Esophagus squamous epithelium (tissue), 5 donors: Measurements from ENCODE around the gene MAP4K4. TPM values are rescaled to one million over a fixed set of nuclear protein-coding genes. Genes with fewer than 3 reads are reported as not detected.

Source experiments
- DNase-seq: peaks from one replicate; lab custom pipeline; 2025; lab: John Stamatoyannopoulos, UW
- H3K27ac ChIP-seq, 4 donors: fragments of 200-600 bp; sonication (generic); one replicate each; pipeline ENCODE4 v1.5.1; 2016 to 2019; ENCODE audit warnings: mild to moderate bottlenecking in 1 of 4
- H3K27me3 ChIP-seq, 4 donors: fragments of 200-600 bp; sonication (generic); 1 replicate in 3 of 4; 2 replicates in 1 of 4; pipeline versions ENCODE4 v1.5.1 to v1.6.0; 2017 to 2021; ENCODE audit warnings: antibody characterized with exemption in 1 of 4
- H3K36me3 ChIP-seq, 3 donors: fragments of 200-600 bp; sonication (generic); one replicate each; pipeline ENCODE4 v1.5.1; 2016 to 2019
- H3K4me1 ChIP-seq, 3 donors: fragments of 200-600 bp; sonication (generic); one replicate each; pipeline ENCODE4 v1.5.1; 2017 to 2019
- H3K4me3 ChIP-seq, 4 donors: fragments of 200-600 bp; sonication (generic); 1 replicate in 3 of 4; 2 replicates in 1 of 4; pipeline ENCODE4 v1.5.1; 2016 to 2019; ENCODE audit warnings: mild to moderate bottlenecking in 2 of 4, moderate library complexity in 1 of 4
- H3K9me3 ChIP-seq, 3 donors: fragments of 200-600 bp; sonication (generic); one replicate each; pipeline ENCODE4 v1.5.1; 2016 to 2019
- CTCF ChIP-seq, 6 experiments: fragments of 450-650 bp in 4 of 6; fragments of 200-600 bp in 2 of 6; sonication (generic) in 2 of 6; IDR thresholded peaks; one replicate each; pipeline ENCODE4 v1.5.1; 2016 to 2019; ENCODE audit warnings: antibody characterized with exemption in 6 of 6, mild to moderate bottlenecking in 4 of 6, moderate library complexity in 4 of 6
- POLR2A ChIP-seq, 4 donors: fragments of 450-650 bp; IDR thresholded peaks; one replicate each; pipeline ENCODE4 v1.6.1; 2017; ENCODE audit warnings: antibody characterized with exemption in 4 of 4, mild to moderate bottlenecking in 4 of 4, moderate library complexity in 3 of 4
- WGBS, 2 donors: methylation state at CpG; one replicate each; pipeline ENCODE4 v1.1.5; 2018; 5-methylcytosine and 5-hydroxymethylcytosine counted together
- intact Hi-C: fragments of 100-400 bp; cut with DNase I; formaldehyde crosslinking; loops from one replicate; pipeline ENCODE4 v1.15.0; 2022
- total RNA-seq, 4 donors: library from RNA; depleted of rRNA; stranded (reverse); fragments of >200 nt; gene quantifications; one replicate each; pipeline ENCODE4 v1.1.0, GENCODE V29; 2016
- donor health status: DM: yes; HTN: yes; CAD: no.

The MAP4K4 gene
- total RNA-seq, 4 donors from 2014 or later: 46.0 to 121 (median 53.9) TPM

- H3K4me1 ChIP-seq: peaks cover 0 to 50% (median 25%) of the 10 kb centered on the region in 3 donors
- H3K27ac ChIP-seq: no peak overlapping the region
- TF ChIP-seq CTCF (IDR thresholded peaks at IDR 0.05): no peak
- TF ChIP-seq POLR2A (IDR thresholded peaks at IDR 0.05): no peak
- no peaks in the 10 kb centered on the region for H3K27me3 ChIP-seq
- DNase-seq: no peak
- no peak overlapping the region for H3K4me3 ChIP-seq
- H3K9me3 ChIP-seq: no peaks in the 10 kb centered on the region
- intact Hi-C loops: no loop called here
- no peaks in the 10 kb centered on the region for H3K36me3 ChIP-seq
- 76 to 77% methylated on average over 14 of the region's 14 CpGs for WGBS, 2 donors
Measured at GRCh38 chr2:101815739-101816391, 118.4 kb downstream of the MAP4K4 start.

DNA sequence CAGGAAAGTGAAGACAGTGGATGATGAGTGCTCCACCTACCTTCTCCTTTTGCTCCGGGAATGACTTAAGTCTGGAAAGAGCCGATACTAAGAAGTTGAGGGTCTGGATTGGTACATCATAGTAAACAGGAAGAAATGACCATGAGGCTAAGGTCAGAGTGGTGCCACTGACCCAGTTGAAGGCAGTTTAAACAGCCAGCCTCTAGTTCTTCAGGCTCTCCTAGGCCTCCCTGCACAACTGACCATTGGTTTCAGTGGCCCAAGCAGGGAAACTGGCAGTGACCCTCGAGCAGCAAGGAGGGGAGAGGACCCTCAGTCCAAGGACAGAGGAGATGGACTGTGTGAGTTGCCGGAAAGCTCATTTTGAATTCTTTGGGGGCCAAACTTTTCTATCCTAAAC is 119.1 kb downstream of the MAP4K4 start:
- TF ChIP-seq POLR2A (IDR thresholded peaks at IDR 0.05): no peak
- TF ChIP-seq CTCF (IDR thresholded peaks at IDR 0.05): no peak
- H3K4me3 ChIP-seq: no peak overlapping the region
- no peak overlapping the region for H3K27ac ChIP-seq
- no peaks in the 10 kb centered on the region for H3K9me3 ChIP-seq
- H3K4me1 ChIP-seq: peaks cover 0 to 52% (median 25%) of the 10 kb centered on the region in 3 donors
- no peak for DNase-seq
- intact Hi-C loops: no loop called here
- no peaks in the 10 kb centered on the region for H3K27me3 ChIP-seq
- H3K36me3 ChIP-seq: no peaks in the 10 kb centered on the region
- 78 to 90% methylated on average over 4 of the region's 4 CpGs for WGBS, 2 donors

GRCh38 chr2:101817481-101817880 is 120.0 kb downstream of the MAP4K4 start:
- no peak overlapping the region for H3K27ac ChIP-seq
- intact Hi-C loops: no loop called here
- no peak overlapping the region for H3K4me3 ChIP-seq
- DNase-seq: no peak
- H3K27me3 ChIP-seq: no peaks in the 10 kb centered on the region
- H3K36me3 ChIP-seq: no peaks in the 10 kb centered on the region
- H3K9me3 ChIP-seq: no peaks in the 10 kb centered on the region
- WGBS, 2 donors: 87 to 96% methylated on average over 4 to 6 of the region's 6 CpGs
- peaks cover 0 to 52% (median 25%) of the 10 kb centered on the region in 3 donors for H3K4me1 ChIP-seq
- TF ChIP-seq CTCF (IDR thresholded peaks at IDR 0.05): no peak
- no peak for TF ChIP-seq POLR2A (IDR thresholded peaks at IDR 0.05)

- intact Hi-C loops: no loop called here
- H3K27ac ChIP-seq: no peak overlapping the region
Measured at GRCh38 chr2:101818531-101819451, 121.3 kb downstream of the MAP4K4 start.

More at GRCh38 chr2:101818531-101819451, 121.3 kb downstream of the MAP4K4 start:
- H3K36me3 ChIP-seq: no peaks in the 10 kb centered on the region
- H3K4me1 ChIP-seq: peaks cover 0 to 65% (median 32%) of the 10 kb centered on the region in 3 donors
- no peaks in the 10 kb centered on the region for H3K27me3 ChIP-seq
- no peak overlapping the region for H3K4me3 ChIP-seq
- TF ChIP-seq POLR2A (IDR thresholded peaks at IDR 0.05): no peak
- no peak for TF ChIP-seq CTCF (IDR thresholded peaks at IDR 0.05)
- DNase-seq: no peak
- H3K9me3 ChIP-seq: no peaks in the 10 kb centered on the region
- 36 to 67% methylated on average over 1 of the region's 1 CpG for WGBS, 2 donors
